HG03558 (cell line): Measurements from ENCODE around the gene DYNLRB2.

Experiments used
- ATAC-seq: cut with Tn5 transposase; IDR thresholded peaks from one replicate; pipeline ENCODE4 v1.9.1; 2021; ENCODE audit warnings: moderate number of reproducible peaks; ENCODE audit not compliant: unreplicated experiment; ENCODE audit errors: extremely low read depth

The DYNLRB2 gene

GRCh38 chr16:80592273-80592672 is 51.5 kb downstream of the DYNLRB2 start:
- ATAC-seq, result no peak

GRCh38 chr16:80594756-80595155 is 54.0 kb downstream of the DYNLRB2 start:
- ATAC-seq, result no peak

- ATAC-seq, result no peak
These were observed 55.9 kb downstream of the DYNLRB2 start for GRCh38 chr16:80596507-80597207.

DNA sequence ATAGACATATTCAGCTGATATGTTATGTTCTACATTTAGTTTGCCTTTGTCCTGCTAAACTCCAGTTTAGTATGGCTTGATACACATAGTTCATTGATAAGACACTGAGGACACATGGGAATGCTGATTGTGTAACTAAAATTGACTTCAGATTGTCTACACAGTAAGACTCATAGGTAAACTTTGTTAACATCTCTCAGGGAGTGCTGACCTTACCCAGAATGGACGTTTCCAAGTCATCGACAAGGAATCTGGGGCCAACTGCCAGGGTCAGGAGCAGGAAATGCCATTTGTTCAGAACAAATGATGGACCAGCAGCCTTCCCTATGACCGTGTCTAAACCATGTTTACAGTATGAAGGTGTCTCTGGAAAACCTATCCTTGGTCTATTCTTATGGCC is 58.7 kb downstream of the DYNLRB2 start:
- no peak for ATAC-seq
